Stimulated activated memory B cell treated with anti-CD40 and anti-IgM and Interleukin-4, amounts not matched to agents 10 μg/mL and 1 μg/mL and 100 μg/mL, for 72 hours (primary cell): ENCODE data around the gene EWSR1.

Experiments
- ATAC-seq: fragments of 150-1000 bp; cut with Tn5 transposase; 2 replicates; pipeline ENCODE4 v1.10.0; 2021
- H3K27ac Mint-ChIP-seq: one replicate; pipeline ENCODE4 v1.8.0; 2022; ENCODE audit warnings: mild to moderate bottlenecking, mixed read lengths
- H3K27me3 Mint-ChIP-seq: one replicate; pipeline ENCODE4 v1.8.0; 2022; ENCODE audit warnings: mixed read lengths
- H3K36me3 Mint-ChIP-seq: one replicate; pipeline ENCODE4 v1.8.0; 2022; ENCODE audit warnings: mixed read lengths
- H3K4me1 Mint-ChIP-seq: one replicate; pipeline ENCODE4 v1.8.0; 2022; ENCODE audit warnings: mixed read lengths
- H3K4me3 Mint-ChIP-seq: one replicate; pipeline ENCODE4 v1.8.0; 2022; ENCODE audit warnings: mild to moderate bottlenecking, moderate library complexity, mixed read lengths
- H3K9me3 Mint-ChIP-seq: one replicate; pipeline ENCODE4 v1.8.0; 2022; ENCODE audit warnings: mixed read lengths

Gene EWSR1

GRCh38 chr22:29302681-29303465 lies 34.8 kb downstream of the EWSR1 start:
- ATAC-seq = no peak
- Mint-ChIP-seq H3K27ac (no peak overlapping the region), H3K27me3 (peaks cover 40% of the 10 kb centered on the region), H3K36me3 (peaks cover 33% of the 10 kb centered on the region), H3K4me1 (peaks cover 26% of the 10 kb centered on the region), H3K4me3 (no peak overlapping the region), H3K9me3 (no peaks in the 10 kb centered on the region)

GRCh38 chr22:29305836-29306174 lies 37.7 kb downstream of the EWSR1 start:
- Mint-ChIP-seq H3K9me3 (no peaks in the 10 kb centered on the region), H3K27me3 (peaks cover 63% of the 10 kb centered on the region), H3K4me1 (peaks cover 40% of the 10 kb centered on the region), H3K4me3 (peak overlapping the region; percentile 77), H3K36me3 (peaks cover 6% of the 10 kb centered on the region), H3K27ac (peak overlapping the region; percentile 63)
- ATAC-seq = no peak

- Mint-ChIP-seq H3K9me3 (no peaks in the 10 kb centered on the region), H3K27ac (peak within 1 kb of the TSS; percentile 63), H3K4me3 (peak within 1 kb of the TSS; percentile 77), H3K27me3 (peaks cover 68% of the 10 kb centered on the region), H3K36me3 (peaks cover under 1% of the 10 kb centered on the region), H3K4me1 (peaks cover 45% of the 10 kb centered on the region)
- ATAC-seq = peak; percentile 32
These were observed 38.2 kb downstream of the EWSR1 start, which contains the start of gene GAS2L1 for GRCh38 chr22:29306175-29306834. GAS2L1 (plus strand) TSS chr22:29306650; CDS start chr22:29308106, 1,456 bp downstream.

GRCh38 chr22:29306835-29307595 lies 38.9 kb downstream of the EWSR1 start:
- H3K27ac Mint-ChIP-seq = peak overlapping the region; percentile 63
- peaks cover 47% of the 10 kb centered on the region for H3K4me1 Mint-ChIP-seq
- no peak for ATAC-seq
- H3K4me3 Mint-ChIP-seq = peak overlapping the region; percentile 77
- peaks cover 75% of the 10 kb centered on the region for H3K27me3 Mint-ChIP-seq
- H3K9me3 Mint-ChIP-seq = no peaks in the 10 kb centered on the region
- no peaks in the 10 kb centered on the region for H3K36me3 Mint-ChIP-seq

- no peaks in the 10 kb centered on the region for H3K9me3 Mint-ChIP-seq
These were observed 39.6 kb downstream of the EWSR1 start for GRCh38 chr22:29307596-29308147.

GRCh38 chr22:29308148-29308790 lies 40.2 kb downstream of the EWSR1 start:
- H3K4me1 Mint-ChIP-seq = peaks cover 58% of the 10 kb centered on the region
- no peak for ATAC-seq
- no peak overlapping the region for H3K4me3 Mint-ChIP-seq
- H3K27ac Mint-ChIP-seq = no peak overlapping the region
- no peaks in the 10 kb centered on the region for H3K36me3 Mint-ChIP-seq
- peaks cover 87% of the 10 kb centered on the region for H3K27me3 Mint-ChIP-seq
- H3K9me3 Mint-ChIP-seq = no peaks in the 10 kb centered on the region

More at GRCh38 chr22:29307596-29308147, 39.6 kb downstream of the EWSR1 start:
- ATAC-seq = no peak
- Mint-ChIP-seq H3K36me3 (no peaks in the 10 kb centered on the region), H3K4me3 (peak overlapping the region; percentile 68), H3K4me1 (peaks cover 53% of the 10 kb centered on the region), H3K27ac (no peak overlapping the region), H3K27me3 (peaks cover 81% of the 10 kb centered on the region)

GRCh38 chr22:29308791-29309262 lies 40.8 kb downstream of the EWSR1 start:
- Mint-ChIP-seq H3K4me3 (no peak overlapping the region), H3K27me3 (peaks cover 92% of the 10 kb centered on the region), H3K36me3 (no peaks in the 10 kb centered on the region), H3K9me3 (no peaks in the 10 kb centered on the region), H3K27ac (no peak overlapping the region), H3K4me1 (peaks cover 58% of the 10 kb centered on the region)
- ATAC-seq = no peak

- ATAC-seq = no peak
- H3K36me3 Mint-ChIP-seq = no peaks in the 10 kb centered on the region
- H3K27me3 Mint-ChIP-seq = peaks cover 92% of the 10 kb centered on the region
- no peaks in the 10 kb centered on the region for H3K9me3 Mint-ChIP-seq
- no peak overlapping the region for H3K27ac Mint-ChIP-seq
- H3K4me1 Mint-ChIP-seq = peaks cover 64% of the 10 kb centered on the region
- H3K4me3 Mint-ChIP-seq = no peak overlapping the region
These were observed 41.4 kb downstream of the EWSR1 start for GRCh38 chr22:29309332-29310064.

GRCh38 chr22:29310065-29310862 lies 42.2 kb downstream of the EWSR1 start:
- H3K36me3 Mint-ChIP-seq = no peaks in the 10 kb centered on the region
- peaks cover 89% of the 10 kb centered on the region for H3K27me3 Mint-ChIP-seq
- no peak overlapping the region for H3K4me3 Mint-ChIP-seq
- no peaks in the 10 kb centered on the region for H3K9me3 Mint-ChIP-seq
- H3K4me1 Mint-ChIP-seq = peaks cover 68% of the 10 kb centered on the region
- H3K27ac Mint-ChIP-seq = no peak overlapping the region
- ATAC-seq = peak; percentile 14

- ATAC-seq = peak; percentile 63
- Mint-ChIP-seq H3K4me1 (peaks cover 62% of the 10 kb centered on the region), H3K4me3 (peak overlapping the region; percentile 34), H3K36me3 (no peaks in the 10 kb centered on the region), H3K27me3 (peaks cover 83% of the 10 kb centered on the region), H3K27ac (no peak overlapping the region), H3K9me3 (no peaks in the 10 kb centered on the region)
These were observed 42.8 kb downstream of the EWSR1 start for GRCh38 chr22:29310863-29311339.

- Mint-ChIP-seq H3K9me3 (no peaks in the 10 kb centered on the region), H3K36me3 (no peaks in the 10 kb centered on the region), H3K27me3 (peaks cover 83% of the 10 kb centered on the region), H3K27ac (no peak overlapping the region), H3K4me1 (peaks cover 59% of the 10 kb centered on the region), H3K4me3 (no peak overlapping the region)
- no peak for ATAC-seq
These were observed 43.6 kb downstream of the EWSR1 start for GRCh38 chr22:29311464-29312217.

- no peaks in the 10 kb centered on the region for H3K9me3 Mint-ChIP-seq
These were observed 44.4 kb downstream of the EWSR1 start for GRCh38 chr22:29312218-29313125.

More at GRCh38 chr22:29312218-29313125, 44.4 kb downstream of the EWSR1 start:
- Mint-ChIP-seq H3K27me3 (peaks cover 78% of the 10 kb centered on the region), H3K4me3 (no peak overlapping the region), H3K36me3 (no peaks in the 10 kb centered on the region), H3K27ac (no peak overlapping the region), H3K4me1 (peaks cover 57% of the 10 kb centered on the region)
- ATAC-seq = no peak
